ENCODE data around the gene ACKR2. TPM values are rescaled to one million over a fixed set of nuclear protein-coding genes. Genes with fewer than 3 reads are reported as not detected.

The ACKR2 gene
- total RNA-seq, 3 donors from 2014 or later: 1.8 to 15.8 (median 6.9) TPM

GRCh38 chr3:42892807-42893206 lies 83.6 kb downstream of the ACKR2 start:
- H3K9me3 ChIP-seq: no peaks in the 10 kb centered on the region
- no peak overlapping the region for H3K27ac ChIP-seq
- no peak for TF ChIP-seq POLR2A (IDR thresholded peaks at IDR 0.05)
- no peak for TF ChIP-seq CTCF (IDR thresholded peaks at IDR 0.05)
- TF ChIP-seq POLR2AphosphoS5 (IDR thresholded peaks at IDR 0.05): no peak
- H3K4me3 ChIP-seq: no peak overlapping the region
- no peaks in the 10 kb centered on the region for H3K36me3 ChIP-seq
- H3K4me1 ChIP-seq: no peaks in the 10 kb centered on the region
- intact Hi-C loops (cut with DNase I; ENCODE audit: low total_unique reads): no loop called here
- DNase-seq (ENCODE audit: low spot score in 2 of 2): no peak
- no peaks in the 10 kb centered on the region for H3K27me3 ChIP-seq

GRCh38 chr3:42894698-42895579 lies 85.7 kb downstream of the ACKR2 start:
- Histone ChIP-seq H3K4me3 (no peak overlapping the region), H3K27ac (no peak overlapping the region), H3K9me3 (no peaks in the 10 kb centered on the region), H3K4me1 (no peaks in the 10 kb centered on the region), H3K36me3 (no peaks in the 10 kb centered on the region), H3K27me3 (no peaks in the 10 kb centered on the region)
- DNase-seq (ENCODE audit: low spot score in 2 of 2): no peak
- TF ChIP-seq POLR2AphosphoS5 (IDR thresholded peaks at IDR 0.05): no peak
- TF ChIP-seq CTCF (IDR thresholded peaks at IDR 0.05): no peak
- no peak for TF ChIP-seq POLR2A (IDR thresholded peaks at IDR 0.05)
- intact Hi-C loops (cut with DNase I; ENCODE audit: low total_unique reads): no loop called here

- TF ChIP-seq POLR2A (IDR thresholded peaks at IDR 0.05) (no peak), POLR2AphosphoS5 (IDR thresholded peaks at IDR 0.05) (no peak), CTCF (IDR thresholded peaks at IDR 0.05) (no peak)
- H3K9me3 ChIP-seq: no peaks in the 10 kb centered on the region
- DNase-seq (ENCODE audit: low spot score in 2 of 2): no peak
- intact Hi-C loops (cut with DNase I; ENCODE audit: low total_unique reads): no loop called here
- H3K36me3 ChIP-seq: no peaks in the 10 kb centered on the region
- no peak overlapping the region for H3K27ac ChIP-seq
- H3K4me1 ChIP-seq: no peaks in the 10 kb centered on the region
- no peaks in the 10 kb centered on the region for H3K27me3 ChIP-seq
- H3K4me3 ChIP-seq: no peak overlapping the region
Measured at GRCh38 chr3:42895580-42895868, 86.3 kb downstream of the ACKR2 start.

- Histone ChIP-seq H3K27ac (no peak overlapping the region), H3K4me1 (no peaks in the 10 kb centered on the region), H3K9me3 (no peaks in the 10 kb centered on the region), H3K36me3 (no peaks in the 10 kb centered on the region), H3K27me3 (no peaks in the 10 kb centered on the region), H3K4me3 (no peak overlapping the region)
- DNase-seq (ENCODE audit: low spot score in 2 of 2): no peak
- TF ChIP-seq CTCF (IDR thresholded peaks at IDR 0.05): no peak
- TF ChIP-seq POLR2A (IDR thresholded peaks at IDR 0.05): no peak
- intact Hi-C loops (cut with DNase I; ENCODE audit: low total_unique reads): no loop called here
Measured at GRCh38 chr3:42898896-42899675, 89.8 kb downstream of the ACKR2 start.
